Sigmoid colon (tissue), 3 donors: ENCODE results near the gene FANCC.

Source experiments
- POLR2A ChIP-seq, 2 donors: fragments of 450-650 bp; IDR thresholded peaks; one replicate each; pipeline ENCODE4 v1.6.1; 2016; ENCODE audit warnings: antibody characterized with exemption in 2 of 2, mild to moderate bottlenecking in 2 of 2, moderate library complexity in 2 of 2
- TF ChIP-seq, protein P1 (sequence below), 4 experiments: fragments of 450-650 bp in 3 of 4; fragments of 200-600 bp in 1 of 4; IDR thresholded peaks; one replicate each; pipeline ENCODE4 v1.5.1; 2016 to 2019; ENCODE audit warnings: antibody characterized with exemption in 4 of 4, mild to moderate bottlenecking in 3 of 4, moderate library complexity in 2 of 4

DNA sequence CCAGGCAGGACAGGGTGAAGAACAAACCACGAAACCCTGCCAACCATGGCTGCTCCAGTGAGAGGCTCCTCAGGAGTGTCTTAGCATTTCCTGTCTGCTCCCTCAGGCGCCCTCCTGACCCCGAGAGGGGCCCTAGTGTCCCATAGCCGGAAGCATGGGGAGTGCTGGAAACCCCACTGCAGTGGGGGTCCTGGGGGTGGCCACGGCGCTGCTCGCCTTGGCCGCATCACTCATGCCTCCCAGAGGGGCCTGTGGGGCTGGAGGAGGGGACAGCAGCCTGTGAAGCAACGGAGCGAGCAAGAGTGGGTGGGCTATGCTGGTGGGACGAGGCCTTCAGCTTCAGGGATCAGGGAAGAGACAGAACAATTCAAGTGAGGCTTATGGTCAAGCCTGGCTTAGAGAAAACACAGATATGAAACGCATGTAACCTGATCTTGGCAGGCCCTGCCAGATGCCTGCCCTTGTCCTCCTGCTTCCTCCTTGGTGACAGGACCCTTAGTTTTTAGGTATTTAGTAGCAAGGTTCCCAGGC is 219.1 kb downstream of the FANCC start:
- no peak for TF ChIP-seq POLR2A (IDR thresholded peaks at IDR 0.05)
- TF ChIP-seq, protein P1, sequence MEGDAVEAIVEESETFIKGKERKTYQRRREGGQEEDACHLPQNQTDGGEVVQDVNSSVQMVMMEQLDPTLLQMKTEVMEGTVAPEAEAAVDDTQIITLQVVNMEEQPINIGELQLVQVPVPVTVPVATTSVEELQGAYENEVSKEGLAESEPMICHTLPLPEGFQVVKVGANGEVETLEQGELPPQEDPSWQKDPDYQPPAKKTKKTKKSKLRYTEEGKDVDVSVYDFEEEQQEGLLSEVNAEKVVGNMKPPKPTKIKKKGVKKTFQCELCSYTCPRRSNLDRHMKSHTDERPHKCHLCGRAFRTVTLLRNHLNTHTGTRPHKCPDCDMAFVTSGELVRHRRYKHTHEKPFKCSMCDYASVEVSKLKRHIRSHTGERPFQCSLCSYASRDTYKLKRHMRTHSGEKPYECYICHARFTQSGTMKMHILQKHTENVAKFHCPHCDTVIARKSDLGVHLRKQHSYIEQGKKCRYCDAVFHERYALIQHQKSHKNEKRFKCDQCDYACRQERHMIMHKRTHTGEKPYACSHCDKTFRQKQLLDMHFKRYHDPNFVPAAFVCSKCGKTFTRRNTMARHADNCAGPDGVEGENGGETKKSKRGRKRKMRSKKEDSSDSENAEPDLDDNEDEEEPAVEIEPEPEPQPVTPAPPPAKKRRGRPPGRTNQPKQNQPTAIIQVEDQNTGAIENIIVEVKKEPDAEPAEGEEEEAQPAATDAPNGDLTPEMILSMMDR (IDR thresholded peaks at IDR 0.05): peak in 1 of 4 experiments; percentile 5
